Parathyroid adenoma (tissue), 2 donors: ENCODE data around the gene VASN.

Experiments used
- H2AFZ ChIP-seq: fragments of 300-600 bp; sonication (generic); one replicate; pipeline ENCODE4 v1.7.0; 2017; ENCODE audit warnings: antibody characterized with exemption, mild to moderate bottlenecking
- H3K27ac ChIP-seq: fragments of 300-600 bp; sonication (generic); one replicate; pipeline ENCODE4 v1.7.0; 2017
- H3K27me3 ChIP-seq: fragments of 300-600 bp; sonication (generic); one replicate; pipeline ENCODE4 v1.7.0; 2017; ENCODE audit warnings: low read length; ENCODE audit not compliant: control insufficient read depth, insufficient read depth
- H3K36me3 ChIP-seq: fragments of 300-600 bp; sonication (generic); one replicate; pipeline ENCODE4 v1.7.0; 2017; ENCODE audit warnings: low read length; ENCODE audit not compliant: control insufficient read depth, insufficient read depth
- H3K4me1 ChIP-seq: fragments of 300-600 bp; sonication (generic); one replicate; pipeline ENCODE4 v1.7.0; 2017; ENCODE audit warnings: control low read depth
- H3K4me2 ChIP-seq: fragments of 300-600 bp; sonication (generic); one replicate; pipeline ENCODE4 v1.7.0; 2017; ENCODE audit warnings: low read length
- H3K4me3 ChIP-seq: fragments of 300-600 bp; sonication (generic); one replicate; pipeline ENCODE4 v1.7.0; 2017; ENCODE audit warnings: low read depth, low read length
- H3K79me2 ChIP-seq: fragments of 300-600 bp; sonication (generic); one replicate; pipeline ENCODE4 v1.7.0; 2017; ENCODE audit warnings: control low read depth
- H3K9ac ChIP-seq: fragments of 300-600 bp; sonication (generic); one replicate; pipeline ENCODE4 v1.7.0; 2017; ENCODE audit warnings: mild to moderate bottlenecking
- H3K9me3 ChIP-seq: fragments of 300-600 bp; sonication (generic); one replicate; pipeline ENCODE4 v1.7.0; 2017; ENCODE audit warnings: low read length; ENCODE audit not compliant: control insufficient read depth
- CTCF ChIP-seq: fragments of 300-600 bp; sonication (generic); IDR thresholded peaks from one replicate; pipeline ENCODE4 v1.7.0; 2017; ENCODE audit warnings: antibody characterized with exemption, mild to moderate bottlenecking
- donor health status: primary hyperparathyroidism.

VASN gene

GRCh38 chr16:4426021-4426684 lies 54.5 kb downstream of the VASN start:
- Histone ChIP-seq H3K4me1 (peaks cover 7% of the 10 kb centered on the region), H3K27ac (peak overlapping the region; percentile 98), H3K27me3 (no peaks in the 10 kb centered on the region)

GRCh38 chr16:4426722-4427372 lies 55.2 kb downstream of the VASN start:
- Histone ChIP-seq H3K9me3 (no peaks in the 10 kb centered on the region), H3K27ac (peak overlapping the region; percentile 98), H3K27me3 (no peaks in the 10 kb centered on the region), H3K4me2 (peak overlapping the region; percentile 78), H3K79me2 (peaks cover 41% of the 10 kb centered on the region), H3K4me3 (peak overlapping the region; percentile 89), H2AFZ (no peak overlapping the region), H3K9ac (no peak overlapping the region), H3K36me3 (no peaks in the 10 kb centered on the region), H3K4me1 (peaks cover 7% of the 10 kb centered on the region)
- TF ChIP-seq CTCF, result no peak

More at GRCh38 chr16:4426021-4426684, 54.5 kb downstream of the VASN start:
- no peak for TF ChIP-seq CTCF
- Histone ChIP-seq H3K4me3 (peak overlapping the region; percentile 89), H3K79me2 (peaks cover 34% of the 10 kb centered on the region), H3K4me2 (peak overlapping the region; percentile 78), H2AFZ (peak overlapping the region; percentile 91), H3K9me3 (no peaks in the 10 kb centered on the region), H3K9ac (no peak overlapping the region), H3K36me3 (no peaks in the 10 kb centered on the region)

- Histone ChIP-seq H3K9ac (no peak overlapping the region), H3K36me3 (no peaks in the 10 kb centered on the region), H3K27ac (no peak overlapping the region), H3K9me3 (no peaks in the 10 kb centered on the region), H3K4me2 (no peak overlapping the region), H3K4me3 (no peak overlapping the region), H2AFZ (no peak overlapping the region), H3K4me1 (peaks cover 7% of the 10 kb centered on the region), H3K27me3 (no peaks in the 10 kb centered on the region), H3K79me2 (peaks cover 45% of the 10 kb centered on the region)
- no peak for TF ChIP-seq CTCF
Observed at GRCh38 chr16:4428500-4428899, 56.9 kb downstream of the VASN start.

GRCh38 chr16:4431023-4431422 lies 59.4 kb downstream of the VASN start:
- Histone ChIP-seq H3K4me1 (peaks cover 3% of the 10 kb centered on the region), H3K36me3 (no peaks in the 10 kb centered on the region), H3K27me3 (no peaks in the 10 kb centered on the region), H3K79me2 (peaks cover 45% of the 10 kb centered on the region), H3K27ac (no peak overlapping the region), H3K4me2 (no peak overlapping the region), H3K9ac (no peak overlapping the region), H3K9me3 (no peaks in the 10 kb centered on the region), H2AFZ (no peak overlapping the region), H3K4me3 (no peak overlapping the region)
- TF ChIP-seq CTCF, result no peak
